ENCODE measurements around the gene COG7.
"Not testable (repeated sequence)": the region's sequence is repeated elsewhere in the genome, so short reads cannot be mapped to it uniquely, and the experiment has no call there.

DNA sequence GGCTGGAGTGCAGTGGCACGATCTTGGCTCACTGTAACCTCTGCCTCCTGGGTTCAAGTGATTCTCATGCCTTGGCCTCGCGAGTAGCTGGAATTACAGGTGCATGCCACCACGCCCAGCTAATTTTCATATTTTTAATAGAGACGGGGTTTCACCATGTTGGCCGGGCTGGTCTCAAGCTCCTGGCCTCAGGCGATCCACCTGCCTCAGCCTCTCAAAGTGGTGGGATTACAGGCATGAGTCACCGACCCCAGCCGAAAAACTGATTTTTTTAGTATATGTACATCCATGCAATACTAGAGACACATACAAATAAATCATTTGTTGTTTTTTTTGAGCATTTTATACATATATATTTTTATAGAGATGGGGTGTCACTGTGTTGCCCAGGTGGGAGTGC lies 71.3 kb downstream of the COG7 start:
- not testable (repeated sequence) for TF ChIP-seq POLR2A (IDR thresholded peaks at IDR 0.05)
- TF ChIP-seq, protein P1, sequence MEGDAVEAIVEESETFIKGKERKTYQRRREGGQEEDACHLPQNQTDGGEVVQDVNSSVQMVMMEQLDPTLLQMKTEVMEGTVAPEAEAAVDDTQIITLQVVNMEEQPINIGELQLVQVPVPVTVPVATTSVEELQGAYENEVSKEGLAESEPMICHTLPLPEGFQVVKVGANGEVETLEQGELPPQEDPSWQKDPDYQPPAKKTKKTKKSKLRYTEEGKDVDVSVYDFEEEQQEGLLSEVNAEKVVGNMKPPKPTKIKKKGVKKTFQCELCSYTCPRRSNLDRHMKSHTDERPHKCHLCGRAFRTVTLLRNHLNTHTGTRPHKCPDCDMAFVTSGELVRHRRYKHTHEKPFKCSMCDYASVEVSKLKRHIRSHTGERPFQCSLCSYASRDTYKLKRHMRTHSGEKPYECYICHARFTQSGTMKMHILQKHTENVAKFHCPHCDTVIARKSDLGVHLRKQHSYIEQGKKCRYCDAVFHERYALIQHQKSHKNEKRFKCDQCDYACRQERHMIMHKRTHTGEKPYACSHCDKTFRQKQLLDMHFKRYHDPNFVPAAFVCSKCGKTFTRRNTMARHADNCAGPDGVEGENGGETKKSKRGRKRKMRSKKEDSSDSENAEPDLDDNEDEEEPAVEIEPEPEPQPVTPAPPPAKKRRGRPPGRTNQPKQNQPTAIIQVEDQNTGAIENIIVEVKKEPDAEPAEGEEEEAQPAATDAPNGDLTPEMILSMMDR (IDR thresholded peaks at IDR 0.05): not testable (repeated sequence)

All from testis (tissue), 2 donors.